Measurements from ENCODE around the gene TAX1BP1.

GRCh38 chr7:27737178-27737577 lies 2.8 kb upstream of the TAX1BP1 start:
- TF ChIP-seq CTCF (IDR thresholded peaks at IDR 0.05) (no peak), POLR2A (IDR thresholded peaks at IDR 0.05) (no peak)
